ENCODE results near the gene MT1HL1. TPM values are rescaled to one million over a fixed set of nuclear protein-coding genes. Genes with fewer than 3 reads are reported as not detected.

MT1HL1 gene
- total RNA-seq, result not detected in 2 replicates

DNA sequence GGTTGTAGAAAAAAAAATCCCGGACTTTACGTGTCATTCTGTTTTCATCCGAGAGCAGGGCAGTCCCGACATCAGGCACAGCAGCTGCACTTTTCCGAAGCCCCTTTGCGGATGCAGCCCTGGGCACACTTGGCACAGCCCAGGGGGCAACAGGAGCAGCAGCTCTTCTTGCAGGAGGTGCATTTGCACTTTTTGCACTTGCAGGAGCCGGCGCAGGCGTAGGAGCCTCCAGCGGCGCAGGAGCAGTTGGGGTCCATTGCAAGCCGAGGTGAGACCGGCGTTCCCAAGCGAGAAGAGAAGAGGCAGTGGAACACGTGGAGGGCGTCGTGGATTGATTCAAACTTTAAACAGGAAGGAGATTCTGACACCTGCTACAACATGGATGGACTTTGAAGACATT, at the start of gene MT1HL1:
Gene MT1HL1 (minus strand): TSS at position 326 of the 400 bp plus-strand sequence. CDS start 69 bp downstream, at position 257.
- no peak for DNase-seq (ENCODE audit: extremely low read depth, low read depth, low spot score)

DNA sequence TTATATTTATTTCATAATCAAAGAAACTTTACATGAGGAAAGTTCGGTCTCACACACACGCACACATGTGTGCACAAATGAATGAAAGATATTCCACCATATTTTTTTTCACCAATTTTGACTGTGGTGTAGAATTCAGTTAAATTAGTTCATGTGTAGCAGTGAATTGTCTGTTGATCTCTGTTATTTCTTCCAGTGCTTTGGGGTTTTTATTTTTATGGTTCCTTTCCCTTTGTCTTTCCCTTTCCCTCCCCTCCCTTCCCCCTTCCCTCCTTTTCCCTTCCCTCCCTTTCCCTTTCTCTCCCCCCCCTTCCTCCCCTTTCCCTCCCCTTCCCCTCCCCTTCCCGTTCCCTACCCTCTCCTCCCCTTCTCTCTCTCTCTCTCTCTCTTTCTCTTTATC, 46.7 kb upstream of the MT1HL1 start:
- DNase-seq (ENCODE audit: extremely low read depth, low read depth, low spot score), result no peak

DNA sequence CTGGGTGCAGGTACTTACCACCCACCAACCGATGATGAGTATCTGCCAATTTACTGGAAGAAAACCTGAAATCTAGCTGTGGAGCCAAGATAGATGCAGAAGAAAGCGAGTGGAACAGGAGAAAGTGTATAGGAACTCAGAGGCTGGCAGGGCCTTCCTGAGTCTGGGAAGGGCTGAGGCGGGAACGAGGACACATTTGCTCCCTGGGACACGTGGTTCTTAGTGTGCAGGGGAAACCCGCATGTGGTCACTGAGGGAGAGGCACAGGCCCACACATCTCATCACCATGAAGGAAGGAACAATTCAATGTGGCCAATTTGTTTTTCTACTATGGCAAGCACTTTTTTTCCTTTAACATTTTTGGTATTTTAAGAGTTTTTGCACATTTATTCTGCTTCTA, 45.9 kb upstream of the MT1HL1 start:
- DNase-seq (ENCODE audit: extremely low read depth, low read depth, low spot score), result no peak

DNA sequence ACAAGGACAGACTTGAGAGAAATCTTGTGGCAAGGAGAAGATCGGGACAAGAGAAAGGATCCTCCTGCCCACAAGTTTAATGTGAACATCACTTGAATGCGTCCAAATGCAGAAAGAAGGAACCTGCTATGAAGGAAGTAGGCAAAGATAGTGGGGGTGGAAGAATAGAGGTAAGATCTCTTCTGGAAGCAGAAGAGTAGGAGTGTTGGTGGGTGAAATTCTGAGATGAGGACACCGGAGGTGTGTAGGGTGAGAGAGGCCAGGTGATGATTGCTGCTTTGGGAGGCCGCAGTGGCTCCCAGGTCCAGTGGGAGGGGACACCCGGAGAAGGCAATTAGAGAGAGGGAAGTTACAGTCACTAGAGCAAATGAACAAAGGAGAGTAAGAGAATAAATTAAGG, 44.6 kb upstream of the MT1HL1 start:
- DNase-seq (ENCODE audit: extremely low read depth, low read depth, low spot score), result no peak

DNA sequence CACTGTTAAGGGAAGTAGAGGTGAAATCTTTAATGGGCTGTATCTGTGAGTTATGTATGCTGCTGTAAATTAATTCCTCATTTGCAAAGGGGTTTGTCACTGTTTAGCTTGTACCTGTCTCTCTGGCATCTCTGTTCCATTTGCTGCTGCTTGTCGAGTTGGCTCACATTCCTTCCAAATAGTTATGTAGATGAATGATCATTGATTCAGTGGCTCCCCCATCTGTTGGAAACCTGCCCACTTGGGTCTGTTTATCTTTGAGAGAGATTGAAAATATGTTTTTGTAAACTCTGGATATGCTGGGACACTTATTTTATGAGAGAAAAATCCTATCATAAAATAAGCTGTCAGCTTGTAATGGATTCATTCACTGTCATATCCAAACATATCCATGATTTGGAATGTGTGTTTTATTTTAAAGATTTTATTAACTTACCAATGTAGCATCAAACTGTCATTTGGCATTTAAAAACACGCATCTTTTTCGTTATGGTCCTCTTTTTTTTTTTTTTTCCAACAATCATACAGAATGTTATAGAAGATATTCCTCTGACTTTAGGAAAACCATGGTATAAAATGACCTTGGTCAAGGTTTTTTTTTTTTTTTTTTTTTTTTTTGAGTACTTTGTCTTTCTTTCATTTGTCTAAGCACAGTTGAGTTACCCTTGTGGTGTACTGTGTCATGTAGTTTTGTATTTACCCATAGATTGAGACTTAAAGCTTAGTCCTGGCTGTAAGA, 41.2 kb upstream of the MT1HL1 start:
- DNase-seq (ENCODE audit: extremely low read depth, low read depth, low spot score), result no peak

DNA sequence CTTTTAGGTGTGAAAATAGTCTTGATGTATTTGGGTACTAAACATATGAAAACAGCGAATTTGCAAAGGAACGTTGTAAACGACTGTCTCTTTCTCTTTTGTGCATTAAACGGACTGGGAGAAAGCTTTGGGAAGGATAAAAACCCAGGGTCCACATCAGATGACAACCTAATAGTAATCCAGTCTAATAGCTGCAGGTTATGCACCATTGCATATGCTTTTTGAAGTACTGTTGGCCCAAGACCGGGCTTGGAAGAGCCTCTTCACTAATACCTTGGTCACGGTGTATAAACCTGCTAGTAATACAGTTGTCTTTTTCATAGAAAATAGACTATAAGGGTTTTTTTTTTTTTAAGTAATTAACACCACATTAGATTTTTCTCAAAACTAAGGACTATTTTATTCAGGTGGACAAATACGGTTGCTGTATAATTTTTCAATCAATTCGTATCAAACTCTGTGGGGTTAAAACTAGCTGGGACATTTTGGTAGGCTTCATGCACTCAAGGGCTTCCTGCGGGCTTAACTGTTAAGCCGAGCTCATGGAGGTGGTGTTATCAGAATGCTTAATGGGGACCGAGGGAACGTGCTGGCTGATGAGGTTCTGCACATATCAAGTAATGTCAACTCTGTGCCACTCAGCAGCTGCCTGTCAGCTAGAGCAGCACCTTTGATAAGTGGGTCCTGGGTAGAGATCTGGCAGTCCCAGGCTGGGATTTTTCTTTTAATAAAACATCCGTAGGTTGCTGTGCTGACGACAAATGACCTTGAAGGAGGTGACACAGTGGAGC, 39.8 kb upstream of the MT1HL1 start:
- DNase-seq (ENCODE audit: extremely low read depth, low read depth, low spot score), result no peak

DNA sequence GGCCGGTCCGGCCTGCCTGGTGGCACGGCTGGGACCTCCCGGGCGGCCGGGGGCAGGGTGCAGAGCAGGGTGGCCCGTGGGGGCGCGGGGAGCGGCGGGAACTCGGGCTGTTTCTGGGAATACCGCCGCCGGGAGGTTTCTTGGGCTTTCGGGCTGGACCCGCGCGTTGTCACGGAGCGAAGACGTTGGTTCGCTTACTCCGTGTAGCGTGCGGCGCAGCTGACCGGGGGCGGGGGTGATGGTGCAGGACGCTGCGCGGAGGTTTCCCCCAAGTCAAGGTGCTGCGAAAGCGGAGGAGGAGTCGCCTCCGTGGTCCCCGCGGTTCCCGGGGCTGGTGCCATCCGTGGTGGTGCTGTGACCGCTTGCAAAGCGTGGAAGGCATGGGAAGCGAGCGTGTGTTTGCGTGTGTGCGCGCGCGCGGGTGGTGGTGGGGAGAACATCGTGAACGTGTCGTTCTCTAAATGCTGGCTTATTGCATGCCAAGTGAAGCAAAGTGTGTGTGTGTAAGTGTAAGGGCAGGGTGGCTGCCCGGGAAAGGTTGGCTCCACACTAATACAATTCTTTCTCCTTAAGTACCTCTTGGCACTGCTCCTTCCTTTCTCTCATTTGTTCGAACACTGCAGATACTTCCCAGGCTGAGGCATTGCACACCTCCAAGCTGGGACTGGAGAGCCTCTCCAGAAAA, 38.8 kb upstream of the MT1HL1 start:
- DNase-seq (ENCODE audit: extremely low read depth, low read depth, low spot score), result no peak

DNA sequence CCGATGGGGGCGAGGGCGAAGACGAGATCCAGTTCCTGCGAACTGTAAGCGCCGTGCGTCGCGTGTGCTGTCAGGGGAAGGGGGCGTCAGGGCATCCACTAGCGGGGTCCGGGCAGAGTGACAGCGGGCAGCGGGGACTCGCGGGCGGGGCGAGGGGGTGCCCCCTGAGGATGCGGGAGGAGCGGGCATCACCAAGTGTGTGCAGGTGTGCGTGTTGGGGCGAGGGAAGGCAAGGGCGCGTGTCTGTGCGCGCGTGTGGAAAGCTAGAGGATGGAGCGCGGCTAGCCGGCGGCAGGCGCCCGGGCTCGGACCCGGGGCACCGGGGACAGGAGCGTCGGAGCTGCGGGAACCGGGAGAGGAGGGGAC, 38.3 kb upstream of the MT1HL1 start:
- DNase-seq (ENCODE audit: extremely low read depth, low read depth, low spot score), result no peak

DNA sequence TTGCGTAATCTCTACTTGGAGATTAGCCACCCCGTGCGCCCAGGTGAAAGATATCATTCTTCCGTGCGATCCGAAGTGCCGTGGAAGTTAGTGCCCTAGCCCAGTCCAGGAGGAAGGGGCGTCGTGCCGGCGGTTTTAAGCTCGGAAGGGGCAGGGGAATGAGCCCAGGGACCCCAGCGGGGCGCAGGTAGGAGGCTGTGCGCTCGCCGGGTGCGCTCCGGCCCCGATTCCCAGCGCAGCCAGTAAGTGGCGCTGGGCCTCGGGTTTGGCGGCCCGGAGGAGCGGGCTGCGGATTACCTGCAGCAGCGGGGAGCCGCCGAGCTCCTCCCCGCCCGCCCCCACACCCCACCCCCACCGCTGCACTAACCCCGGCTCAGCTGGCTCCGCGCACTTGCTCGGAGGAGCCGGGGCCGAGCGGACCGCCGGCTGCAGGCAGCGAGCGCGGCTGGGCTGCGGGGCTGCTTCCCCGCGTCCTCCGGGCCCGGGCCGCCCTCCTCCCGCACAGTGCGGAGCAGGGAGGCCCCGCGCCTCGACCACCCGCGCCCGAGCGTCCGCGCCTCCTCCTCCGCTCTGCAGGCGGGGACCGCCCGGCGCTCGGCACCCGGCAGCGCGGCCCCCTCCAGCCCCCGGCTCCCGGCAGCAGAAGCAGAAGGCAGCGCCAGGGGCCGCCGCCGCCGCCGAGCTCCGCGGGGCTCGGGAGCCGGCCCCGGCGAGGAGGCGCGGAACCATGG, 37.7 kb upstream of the MT1HL1 start, which contains the start of gene RYR2:
Gene RYR2 (plus strand): TSS at position 390 of the 731 bp plus-strand sequence. CDS start 338 bp downstream, at position 728.
- no peak for DNase-seq (ENCODE audit: extremely low read depth, low read depth, low spot score)

DNA sequence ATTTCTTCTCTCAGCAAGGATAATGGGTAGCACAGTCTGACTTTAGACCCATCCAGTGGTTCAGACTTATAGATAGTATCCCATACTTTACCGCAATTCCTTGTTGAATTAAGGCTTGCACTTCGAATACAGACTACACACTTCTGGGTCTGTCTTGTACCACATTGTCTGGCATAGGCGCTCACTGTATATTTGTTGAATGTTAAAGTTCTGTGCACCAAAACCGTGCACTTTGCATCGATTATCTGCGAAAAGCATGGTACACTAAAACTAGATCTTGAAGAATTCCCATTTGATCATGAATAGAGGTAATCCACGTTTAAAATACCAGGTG, 37.2 kb upstream of the MT1HL1 start:
- DNase-seq (ENCODE audit: extremely low read depth, low read depth, low spot score), result no peak

DNA sequence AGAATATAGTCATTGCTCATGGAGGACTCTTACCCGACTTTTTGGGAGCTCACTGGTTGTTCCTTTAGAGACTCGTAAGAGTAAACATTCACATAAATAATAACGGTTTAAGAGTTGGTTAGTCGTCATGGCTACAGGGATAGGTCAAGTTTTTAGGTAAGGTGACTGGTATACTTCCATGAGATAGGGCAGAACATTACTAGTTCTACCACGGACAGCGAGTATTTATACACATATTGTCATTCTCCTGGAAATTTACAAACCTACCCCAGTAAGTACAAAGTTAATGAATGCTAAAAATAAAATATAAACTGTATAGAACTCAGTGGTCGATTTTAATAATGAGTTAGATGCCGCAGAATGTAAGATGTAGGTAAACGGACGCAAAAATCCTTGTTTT, 36.6 kb upstream of the MT1HL1 start:
- no peak for DNase-seq (ENCODE audit: extremely low read depth, low read depth, low spot score)

DNA sequence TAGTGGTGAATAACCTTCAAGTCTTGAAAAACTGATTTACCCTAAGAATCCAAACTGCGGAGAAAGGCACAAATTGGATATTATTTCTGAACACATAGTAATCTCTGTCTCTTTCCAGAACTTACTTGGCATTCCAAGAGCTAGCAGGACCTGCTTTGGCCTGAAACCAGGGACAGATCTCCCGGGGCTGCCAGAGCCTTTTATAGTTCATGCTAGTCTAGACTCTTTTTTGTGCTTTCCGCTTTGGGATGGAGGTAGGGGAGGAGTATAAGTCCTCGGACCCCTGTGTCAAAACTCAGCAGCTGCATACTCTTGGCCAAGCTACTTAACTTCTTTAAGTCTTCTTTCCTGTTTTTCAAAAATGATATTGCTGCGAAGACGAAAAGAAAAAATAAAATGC, 34.0 kb upstream of the MT1HL1 start:
- DNase-seq (ENCODE audit: extremely low read depth, low read depth, low spot score), result no peak

DNA sequence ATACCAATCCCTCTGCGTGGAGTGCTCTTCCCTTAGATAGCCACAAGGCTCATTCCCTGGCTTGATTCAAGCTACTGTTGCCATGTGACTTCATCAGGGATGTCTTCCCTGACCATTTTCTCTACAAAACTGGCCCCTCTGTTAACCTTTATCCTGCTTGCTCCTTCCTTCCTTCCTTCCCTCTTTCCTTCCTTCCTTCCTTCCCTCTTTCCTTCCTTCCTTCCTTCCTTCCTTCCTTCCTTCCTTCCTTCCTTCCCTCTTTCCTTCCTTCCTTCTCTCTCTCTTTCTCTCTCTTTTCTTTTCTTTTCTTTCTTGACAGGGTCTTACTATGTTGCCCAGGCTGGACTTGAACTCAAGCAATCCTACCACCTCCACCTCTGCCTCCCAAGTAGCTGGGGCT, 31.5 kb upstream of the MT1HL1 start:
- DNase-seq (ENCODE audit: extremely low read depth, low read depth, low spot score), result no peak

DNA sequence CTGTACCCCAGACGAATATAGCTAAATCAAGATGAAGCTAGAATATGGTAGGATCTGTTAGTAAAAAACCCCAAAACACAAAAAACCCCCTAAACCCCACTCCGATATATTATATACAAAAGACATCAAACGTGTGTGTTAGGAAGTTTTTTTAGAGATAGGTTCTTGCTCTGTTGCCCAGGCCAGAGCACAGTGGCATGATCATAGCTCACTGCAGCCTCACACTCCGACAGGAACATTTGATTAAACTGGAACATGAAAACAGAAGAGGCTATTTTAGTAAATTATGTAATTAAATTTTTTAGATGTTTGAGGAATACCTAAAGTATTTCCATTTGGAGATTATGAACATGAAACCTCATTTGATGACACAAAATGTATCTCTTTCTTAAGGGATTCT, 29.6 kb upstream of the MT1HL1 start:
- no peak for DNase-seq (ENCODE audit: extremely low read depth, low read depth, low spot score)

DNA sequence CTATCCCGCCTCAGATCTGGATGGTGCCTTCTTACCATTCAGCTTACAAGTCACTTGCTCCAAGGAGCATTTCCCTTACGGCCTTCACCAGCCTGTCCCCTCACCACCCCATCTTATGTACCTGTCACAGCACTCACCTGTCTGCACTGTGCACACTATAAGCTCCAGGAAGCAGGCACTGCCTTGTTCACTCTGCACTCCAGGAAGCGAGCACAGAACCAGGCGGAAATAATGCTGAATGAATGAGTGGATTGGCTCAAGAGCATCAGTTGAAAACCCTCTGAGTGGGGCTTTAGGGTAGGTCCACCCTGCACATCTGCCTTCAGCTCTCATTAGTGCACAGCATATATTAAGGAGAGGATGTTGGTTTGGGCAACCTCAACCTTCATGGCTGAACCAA, 28.8 kb upstream of the MT1HL1 start:
- no peak for DNase-seq (ENCODE audit: extremely low read depth, low read depth, low spot score)

DNA sequence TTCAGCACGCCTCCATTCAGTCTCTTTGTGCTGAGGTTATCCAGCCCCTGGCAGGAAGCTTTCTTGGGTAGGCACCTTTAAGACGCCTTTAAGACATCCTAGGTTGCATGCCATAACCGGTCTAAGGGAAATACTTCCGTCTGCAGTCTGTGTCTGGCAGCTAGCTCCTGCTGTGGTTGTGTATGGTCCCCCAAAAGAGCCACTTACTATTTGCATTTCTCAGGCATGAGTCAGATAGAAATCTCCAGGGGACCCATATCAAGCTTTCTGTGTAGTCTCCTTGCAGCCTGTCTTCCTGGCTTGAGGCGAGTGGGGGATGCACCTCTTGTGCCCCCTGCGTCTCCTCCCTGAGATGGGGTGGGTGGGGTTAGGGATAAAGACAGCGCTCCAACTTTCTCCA, 27.8 kb upstream of the MT1HL1 start:
- DNase-seq (ENCODE audit: extremely low read depth, low read depth, low spot score), result no peak

DNA sequence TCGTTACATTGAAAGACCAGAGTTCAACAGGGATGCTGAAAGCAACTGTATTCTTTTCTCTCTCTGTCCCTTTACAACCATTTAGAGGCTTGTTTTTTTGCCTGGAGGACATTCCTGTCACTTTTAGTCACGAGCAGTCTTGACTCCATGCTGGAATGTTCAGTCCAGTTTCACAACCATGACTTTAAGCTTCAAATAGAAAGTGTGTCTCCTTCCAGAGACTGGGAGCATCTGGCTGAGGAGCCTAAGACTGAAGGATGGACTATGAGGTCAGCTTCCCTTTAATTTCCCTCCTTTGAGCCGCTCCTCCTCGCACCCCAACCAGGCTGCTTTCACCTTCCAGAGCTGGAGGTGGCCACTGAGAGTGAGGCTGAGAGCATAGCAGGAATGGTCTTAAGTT, 27.2 kb upstream of the MT1HL1 start:
- DNase-seq (ENCODE audit: extremely low read depth, low read depth, low spot score), result no peak

DNA sequence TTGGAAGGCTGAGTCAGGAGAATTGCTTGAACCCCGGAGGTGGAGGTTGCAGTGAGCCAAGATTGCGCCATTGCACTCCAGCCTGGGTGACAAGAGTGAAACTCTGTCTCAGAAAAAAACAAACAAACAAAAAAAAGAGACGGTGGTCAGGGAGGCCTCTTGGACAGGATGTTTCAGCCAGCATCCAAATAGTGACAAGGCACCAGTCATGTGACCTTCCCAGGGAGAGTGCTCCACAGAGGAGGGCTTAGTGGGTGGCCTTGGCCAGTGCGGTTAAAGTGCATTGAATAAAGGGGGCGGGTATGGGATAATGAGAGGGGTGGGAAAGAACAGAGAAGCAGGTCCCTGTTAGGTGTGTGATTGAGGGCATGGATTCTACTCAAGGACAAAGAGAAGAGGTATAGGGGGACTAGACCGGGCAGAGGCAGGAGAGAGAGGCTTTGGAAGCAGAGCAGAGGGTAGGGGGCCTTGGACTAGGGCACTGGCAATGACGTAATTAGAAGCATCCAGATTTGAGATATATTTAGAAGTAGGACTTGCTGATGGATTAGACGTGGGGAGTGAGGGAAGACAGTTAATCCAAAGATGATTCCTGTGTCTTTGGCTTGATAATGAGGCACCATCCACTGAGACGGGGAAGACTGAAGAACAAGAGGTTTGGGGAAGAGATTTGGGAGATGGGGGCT, 25.8 kb upstream of the MT1HL1 start:
- DNase-seq (ENCODE audit: extremely low read depth, low read depth, low spot score), result no peak

DNA sequence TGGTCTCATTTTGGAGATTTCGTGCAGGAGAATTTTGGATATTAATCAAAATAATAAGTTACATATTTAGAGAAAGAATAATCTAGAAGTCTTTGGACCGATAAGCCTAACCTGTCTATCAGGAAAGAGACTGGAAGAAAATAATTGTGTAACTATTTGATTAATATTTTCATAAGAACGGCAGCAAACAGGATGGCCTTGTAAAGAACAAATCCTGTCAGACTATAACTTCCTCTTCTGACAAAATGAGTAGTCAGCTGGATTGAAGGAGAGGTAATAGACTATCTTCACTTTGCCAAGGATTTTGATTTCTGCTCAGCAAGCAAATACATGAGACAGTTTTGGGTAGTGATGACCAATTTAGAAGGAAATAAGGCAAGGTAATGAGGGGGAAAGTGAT, 25.0 kb upstream of the MT1HL1 start:
- DNase-seq (ENCODE audit: extremely low read depth, low read depth, low spot score), result no peak

DNA sequence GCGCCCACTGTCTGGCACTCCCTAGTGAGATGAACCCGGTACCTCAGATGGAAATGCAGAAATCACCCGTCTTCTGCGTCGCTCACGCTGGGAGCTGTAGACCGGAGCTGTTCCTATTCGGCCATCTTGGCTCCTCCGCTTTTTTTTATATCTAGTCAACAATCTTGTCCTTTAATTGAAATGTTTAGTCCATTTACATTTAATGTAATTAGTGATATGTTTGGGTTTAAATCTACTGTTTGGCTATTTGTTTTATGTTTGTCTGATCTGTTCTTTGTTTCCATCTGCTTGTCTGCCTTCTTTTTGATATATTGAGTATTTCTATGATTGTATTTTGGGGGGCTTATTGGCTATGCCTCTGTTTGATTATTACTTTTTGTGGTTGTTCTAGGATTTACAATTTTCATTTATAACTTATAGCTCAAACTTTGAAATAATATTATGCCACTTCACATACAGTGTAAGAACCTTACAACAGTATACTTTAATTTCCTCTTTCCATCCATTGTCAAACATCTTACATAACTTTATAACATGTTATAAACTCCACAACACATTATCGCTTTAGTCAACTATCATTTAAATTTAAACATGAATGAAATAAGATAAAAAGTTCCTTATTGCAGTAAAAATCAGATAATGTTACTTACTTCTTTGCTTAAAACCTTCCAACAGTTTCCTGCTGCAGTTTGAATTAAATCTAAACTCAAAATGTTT, 21.3 kb upstream of the MT1HL1 start:
- DNase-seq (ENCODE audit: extremely low read depth, low read depth, low spot score), result no peak

Measured in glomerular endothelial cell (primary cell).